ENCODE measurements around the gene ATCAY. TPM values are rescaled to one million over a fixed set of nuclear protein-coding genes. Genes with fewer than 3 reads are reported as not detected.

The ATCAY gene
- total RNA-seq, 4 donors from 2014 or later = 0.10 TPM; not detected in 3

- no peaks in the 10 kb centered on the region for H3K36me3 ChIP-seq
- intact Hi-C loops (cut with DNase I) = no loop called here
- H3K27ac ChIP-seq = no peak overlapping the region
- H3K9me3 ChIP-seq = no peaks in the 10 kb centered on the region
- no peaks in the 10 kb centered on the region for H3K27me3 ChIP-seq
- no peak for DNase-seq
- no peak overlapping the region for H3K4me3 ChIP-seq (replicated peaks in 1 of 3)
- WGBS, 2 donors = 77 to 84% methylated on average over 13 of the region's 13 CpGs
- no peak for TF ChIP-seq CTCF (IDR thresholded peaks at IDR 0.05)
- TF ChIP-seq POLR2A (IDR thresholded peaks at IDR 0.05) = no peak
- no peaks in the 10 kb centered on the region for H3K4me1 ChIP-seq
These were observed 41.8 kb upstream of the ATCAY start for GRCh38 chr19:3838661-3839060.

DNA sequence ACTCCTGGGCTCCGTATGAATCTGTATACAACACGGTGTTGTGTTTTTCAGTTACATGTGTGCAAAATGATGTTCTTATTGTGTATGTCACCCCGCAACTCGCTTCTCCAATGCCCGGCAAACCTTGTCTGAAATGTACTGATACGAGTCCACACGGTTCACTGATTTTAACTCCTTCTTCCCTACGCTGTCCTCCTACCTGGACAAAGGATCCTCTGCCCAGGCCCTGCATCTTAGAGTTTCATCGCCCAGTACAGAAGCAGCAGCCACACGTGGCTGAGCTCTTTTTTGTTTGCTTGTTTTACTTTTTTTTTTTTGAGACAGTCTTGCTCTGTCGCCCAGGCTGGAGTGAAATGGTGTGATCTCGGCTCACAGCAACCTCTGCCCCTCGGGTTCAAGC, 40.5 kb upstream of the ATCAY start:
- WGBS, 2 donors = 42 to 44% methylated on average over 13 of the region's 13 CpGs
- intact Hi-C loops (cut with DNase I) = no loop called here
- no peak overlapping the region for H3K4me3 ChIP-seq (replicated peaks in 1 of 3)
- H3K36me3 ChIP-seq = no peaks in the 10 kb centered on the region
- no peak overlapping the region for H3K27ac ChIP-seq
- H3K27me3 ChIP-seq = no peaks in the 10 kb centered on the region
- no peak for TF ChIP-seq CTCF (IDR thresholded peaks at IDR 0.05)
- TF ChIP-seq POLR2A (IDR thresholded peaks at IDR 0.05) = no peak
- DNase-seq = no peak
- no peaks in the 10 kb centered on the region for H3K9me3 ChIP-seq
- H3K4me1 ChIP-seq = no peaks in the 10 kb centered on the region

DNA sequence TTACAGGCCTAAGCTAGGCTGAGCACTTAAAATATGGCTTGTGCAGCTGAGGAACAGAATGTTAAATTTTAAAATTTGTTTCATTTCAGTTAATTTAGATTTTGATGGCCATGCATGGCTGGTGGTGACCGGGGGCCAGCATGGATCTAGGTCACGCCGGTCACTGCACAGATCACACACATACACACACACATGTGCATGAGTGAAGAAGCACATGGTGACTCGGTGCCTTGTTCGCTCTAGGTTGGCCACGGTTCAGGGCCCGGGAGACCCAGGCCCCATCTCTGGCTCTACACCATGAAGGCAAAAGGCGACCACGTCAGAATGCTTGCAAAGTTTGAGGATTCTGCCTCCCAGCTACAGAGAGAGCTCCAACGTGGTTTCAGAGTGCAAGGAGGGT, 39.7 kb upstream of the ATCAY start:
- Histone ChIP-seq H3K9me3 (no peaks in the 10 kb centered on the region), H3K27ac (no peak overlapping the region), H3K36me3 (no peaks in the 10 kb centered on the region), H3K27me3 (no peaks in the 10 kb centered on the region), H3K4me3 (replicated peaks in 1 of 3) (no peak overlapping the region), H3K4me1 (no peaks in the 10 kb centered on the region)
- DNase-seq = no peak
- WGBS, 2 donors = 90 to 93% methylated on average over 10 of the region's 10 CpGs
- intact Hi-C loops (cut with DNase I) = no loop called here
- TF ChIP-seq POLR2A (IDR thresholded peaks at IDR 0.05) = no peak
- no peak for TF ChIP-seq CTCF (IDR thresholded peaks at IDR 0.05)

DNA sequence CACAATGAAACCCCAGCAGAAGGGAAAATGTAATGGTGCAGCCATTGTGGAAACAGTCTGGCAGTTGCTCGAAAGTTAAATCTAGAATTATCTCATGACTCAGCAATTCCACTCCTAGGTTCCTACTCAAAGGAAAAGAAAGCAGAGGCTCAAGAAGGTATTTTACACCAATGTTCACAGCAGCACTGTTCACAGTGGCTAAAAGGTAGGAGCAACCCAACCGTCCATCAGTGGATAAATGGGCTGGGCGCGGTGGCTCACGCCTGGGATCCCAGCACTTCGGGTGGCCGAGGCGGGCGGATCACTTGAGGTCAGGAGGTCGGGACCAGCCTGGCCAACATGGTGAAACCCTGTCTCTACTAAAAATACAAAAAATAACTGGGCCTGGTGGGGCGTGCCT, 37.5 kb upstream of the ATCAY start:
- WGBS, 2 donors = 84 to 85% methylated on average over 11 of the region's 11 CpGs
- no peak for DNase-seq
- no peaks in the 10 kb centered on the region for H3K36me3 ChIP-seq
- intact Hi-C loops (cut with DNase I) = no loop called here
- no peak overlapping the region for H3K27ac ChIP-seq
- H3K9me3 ChIP-seq = no peaks in the 10 kb centered on the region
- no peaks in the 10 kb centered on the region for H3K4me1 ChIP-seq
- no peak for TF ChIP-seq CTCF (IDR thresholded peaks at IDR 0.05)
- TF ChIP-seq POLR2A (IDR thresholded peaks at IDR 0.05) = no peak
- H3K4me3 ChIP-seq (replicated peaks in 1 of 3) = no peak overlapping the region
- H3K27me3 ChIP-seq = no peaks in the 10 kb centered on the region

DNA sequence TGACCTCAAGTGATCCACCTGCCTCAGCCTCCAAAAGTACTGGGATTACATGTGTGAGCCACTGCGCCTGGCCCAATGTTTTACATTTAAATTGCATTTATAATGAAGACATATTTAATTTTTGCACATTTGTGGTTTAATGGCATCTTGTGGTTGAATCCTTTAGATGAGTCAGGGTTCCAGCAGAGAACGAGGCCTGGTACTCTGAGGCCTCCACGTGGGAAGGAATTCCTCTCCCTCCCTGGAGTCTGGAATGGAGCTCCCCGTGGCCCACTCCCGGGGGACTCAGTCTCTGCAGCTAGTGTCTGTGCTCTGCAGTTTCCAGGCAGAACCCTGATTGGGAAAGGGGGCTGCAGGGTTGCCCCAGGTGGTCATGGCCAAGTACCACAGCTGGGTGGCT, 35.9 kb upstream of the ATCAY start:
- WGBS, 2 donors = 64 to 67% methylated on average over 3 to 4 of the region's 5 CpGs
- intact Hi-C loops (cut with DNase I) = no loop called here
- no peaks in the 10 kb centered on the region for H3K36me3 ChIP-seq
- H3K27me3 ChIP-seq = no peaks in the 10 kb centered on the region
- no peak overlapping the region for H3K27ac ChIP-seq
- H3K4me1 ChIP-seq = no peaks in the 10 kb centered on the region
- DNase-seq = no peak
- no peak for TF ChIP-seq CTCF (IDR thresholded peaks at IDR 0.05)
- no peaks in the 10 kb centered on the region for H3K9me3 ChIP-seq
- H3K4me3 ChIP-seq (replicated peaks in 1 of 3) = no peak overlapping the region
